Left hindlimb (tissue), 1 donor: Measurements from ENCODE around the gene FAM180A.
"Not testable (repeated sequence)": the region's sequence is repeated elsewhere in the genome, so short reads cannot be mapped to it uniquely, and the experiment has no call there.

Experiments
- DNase-seq: peaks from one replicate; pipeline ENCODE4 v3.0.0-alpha.2; 2018

FAM180A gene

DNA sequence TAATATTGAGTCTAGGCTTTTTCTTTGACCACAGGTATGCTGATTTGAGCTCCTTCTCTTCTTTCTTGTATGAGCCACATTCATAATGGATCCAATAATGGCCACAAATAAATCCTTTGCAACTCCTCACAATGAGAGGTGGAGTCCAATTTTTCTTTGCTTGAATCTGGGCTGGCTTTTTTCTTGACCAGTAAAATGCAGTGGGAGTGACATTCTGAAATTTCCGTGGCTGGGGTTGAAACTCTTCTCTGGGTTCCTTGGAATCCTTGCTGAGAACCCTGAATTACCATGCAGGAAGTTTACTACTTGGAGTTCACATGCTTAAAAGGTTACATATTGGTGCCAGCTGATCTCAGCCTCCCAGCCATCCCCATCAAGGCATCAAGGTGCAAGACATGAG is 22.4 kb upstream of the FAM180A start:
- DNase-seq, result no peak

DNA sequence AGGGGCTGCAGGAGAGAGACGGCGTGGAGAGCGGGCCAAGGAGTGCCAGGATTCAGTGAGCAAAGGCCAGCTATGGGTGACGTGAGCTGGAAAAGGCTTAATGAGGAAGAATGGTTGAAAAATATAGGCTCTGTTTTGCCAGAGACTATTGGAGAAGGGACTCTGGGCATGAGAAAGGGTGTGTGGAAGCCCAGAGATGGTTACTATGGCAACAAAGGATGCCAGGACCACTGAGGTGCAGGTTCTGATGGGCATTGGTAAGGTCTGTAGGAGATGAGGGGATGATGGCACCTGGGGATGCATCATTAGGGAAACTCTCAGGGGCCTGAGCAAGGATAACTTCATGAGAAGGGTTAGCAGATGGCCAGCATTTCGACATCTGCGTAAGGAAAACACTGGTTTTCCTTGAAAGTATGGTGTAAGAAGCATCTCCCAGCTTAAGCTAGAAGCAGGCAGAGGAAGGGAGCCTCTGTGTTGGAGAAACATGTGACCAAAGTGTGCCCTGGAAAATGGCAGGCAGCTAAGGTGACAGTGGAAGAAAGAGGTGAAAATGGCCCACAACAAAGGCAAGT is 21.6 kb upstream of the FAM180A start:
- no peak for DNase-seq

GRCh38 chr7:135769005-135769802 is 20.6 kb upstream of the FAM180A start:
- no peak for DNase-seq

DNA sequence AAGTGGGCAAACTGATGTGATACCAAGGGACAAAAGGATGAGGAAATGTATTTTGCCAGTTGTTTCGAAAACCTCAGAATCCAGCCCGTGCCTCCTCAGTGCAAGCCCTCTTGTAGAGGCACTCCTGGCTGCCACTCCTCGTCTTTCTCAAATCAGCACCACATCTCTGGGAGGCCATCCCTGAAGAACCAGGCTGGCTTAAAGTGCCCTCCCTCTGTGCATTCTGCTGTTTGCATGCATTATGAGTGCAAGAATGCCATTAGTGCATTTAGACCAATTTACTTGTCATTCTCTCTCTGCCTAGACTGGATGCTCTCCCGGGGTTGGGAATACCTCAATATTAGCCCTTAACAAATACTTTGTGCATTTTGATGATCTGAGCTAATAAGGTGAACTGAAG is 19.9 kb upstream of the FAM180A start:
- no peak for DNase-seq

GRCh38 chr7:135768064-135768463 is 19.5 kb upstream of the FAM180A start:
- no peak for DNase-seq

DNA sequence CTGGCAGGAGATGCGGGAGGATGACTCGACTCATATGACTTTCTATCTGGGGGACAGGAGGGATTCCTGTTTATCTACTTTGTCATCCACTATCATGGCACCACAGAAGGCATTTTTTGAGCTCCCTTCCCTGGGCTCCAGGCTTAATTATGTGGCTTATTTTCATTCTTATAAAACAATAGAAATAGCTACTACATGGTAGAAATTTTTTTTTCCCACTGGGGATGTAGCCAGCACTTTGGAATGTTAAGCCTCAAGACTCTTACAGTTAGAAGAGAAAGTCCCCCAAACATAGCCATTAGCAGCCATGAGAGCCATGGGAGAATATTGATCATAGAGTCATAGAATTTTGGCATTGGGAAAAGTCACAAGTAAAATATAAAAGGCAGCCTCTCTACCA is 14.6 kb upstream of the FAM180A start:
- DNase-seq, result no peak

DNA sequence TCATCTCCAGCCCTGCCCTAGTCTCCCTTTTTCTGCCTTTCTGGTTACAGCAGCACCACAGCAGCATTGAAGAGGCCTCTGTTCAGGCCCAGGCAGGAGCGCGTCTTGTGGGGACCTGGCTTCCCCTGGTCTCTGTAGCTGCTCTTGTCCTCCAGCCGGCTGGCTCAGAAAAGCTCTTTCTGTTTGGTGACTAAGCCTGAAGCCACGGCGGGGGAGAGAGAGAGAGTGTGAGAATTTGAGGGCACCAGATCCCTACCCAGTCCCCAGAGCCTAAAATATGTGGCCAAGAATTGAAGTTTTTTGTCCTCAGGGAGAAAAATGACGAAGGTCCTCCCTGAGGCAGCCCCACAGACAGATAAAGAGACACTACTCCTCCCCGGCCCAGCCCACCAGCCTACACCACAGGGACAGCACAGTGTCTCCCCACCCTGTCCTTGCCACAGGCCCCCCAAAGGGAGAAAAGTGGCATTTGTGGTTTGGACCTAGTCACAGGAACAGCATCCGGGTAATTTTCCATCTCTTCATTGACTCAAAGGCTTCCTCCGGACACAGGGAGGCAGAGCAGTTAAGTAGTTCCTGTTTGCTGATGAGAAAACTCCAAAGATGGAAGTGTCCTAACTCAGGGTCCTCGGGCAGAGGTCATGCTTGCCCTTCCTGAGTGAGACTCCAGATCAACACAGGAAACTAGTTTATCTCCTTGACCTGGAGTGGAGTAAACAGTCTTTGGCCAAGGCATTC is 13.3 kb upstream of the FAM180A start:
- peak; percentile 56 for DNase-seq

DNA sequence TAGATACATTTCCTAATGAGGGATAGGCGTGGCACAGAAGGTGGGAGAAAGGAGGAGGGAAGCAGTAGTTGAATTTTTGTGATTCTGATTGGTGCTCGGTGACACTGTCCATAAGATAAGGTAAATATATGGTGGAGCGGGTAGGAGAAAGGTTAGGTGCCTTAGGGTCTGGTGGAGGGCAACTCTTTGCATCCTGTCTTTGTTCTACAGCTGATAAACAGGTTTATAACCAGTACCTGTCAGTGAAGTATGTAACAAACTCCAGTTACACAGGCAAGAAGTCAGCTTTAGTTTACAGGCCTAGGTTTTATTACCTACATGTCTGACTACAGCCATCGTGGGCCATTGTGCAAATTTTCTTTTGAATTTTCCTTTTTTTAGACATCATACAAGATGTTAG is 10.9 kb upstream of the FAM180A start:
- DNase-seq, result no peak

DNA sequence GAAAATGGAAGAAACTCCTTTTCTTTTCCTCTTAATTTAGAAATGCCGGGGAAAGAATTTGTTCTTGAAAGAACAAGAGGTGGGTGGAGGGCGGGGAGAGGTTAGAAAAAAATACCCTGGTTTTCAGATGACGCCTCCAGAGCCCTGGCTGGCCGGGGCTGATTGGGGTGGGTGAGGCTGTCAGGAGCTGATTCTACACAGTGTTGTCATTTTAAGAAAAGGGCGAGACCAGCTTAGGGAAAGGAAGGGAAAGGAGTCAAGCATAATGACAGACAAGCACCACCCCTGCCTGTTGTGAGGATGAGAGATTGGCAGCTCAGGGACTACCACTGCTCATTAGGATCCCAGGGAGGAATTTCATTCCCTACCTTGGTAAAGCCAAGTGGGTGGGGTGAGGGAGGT is 9.9 kb upstream of the FAM180A start:
- peak; percentile 64 for DNase-seq

DNA sequence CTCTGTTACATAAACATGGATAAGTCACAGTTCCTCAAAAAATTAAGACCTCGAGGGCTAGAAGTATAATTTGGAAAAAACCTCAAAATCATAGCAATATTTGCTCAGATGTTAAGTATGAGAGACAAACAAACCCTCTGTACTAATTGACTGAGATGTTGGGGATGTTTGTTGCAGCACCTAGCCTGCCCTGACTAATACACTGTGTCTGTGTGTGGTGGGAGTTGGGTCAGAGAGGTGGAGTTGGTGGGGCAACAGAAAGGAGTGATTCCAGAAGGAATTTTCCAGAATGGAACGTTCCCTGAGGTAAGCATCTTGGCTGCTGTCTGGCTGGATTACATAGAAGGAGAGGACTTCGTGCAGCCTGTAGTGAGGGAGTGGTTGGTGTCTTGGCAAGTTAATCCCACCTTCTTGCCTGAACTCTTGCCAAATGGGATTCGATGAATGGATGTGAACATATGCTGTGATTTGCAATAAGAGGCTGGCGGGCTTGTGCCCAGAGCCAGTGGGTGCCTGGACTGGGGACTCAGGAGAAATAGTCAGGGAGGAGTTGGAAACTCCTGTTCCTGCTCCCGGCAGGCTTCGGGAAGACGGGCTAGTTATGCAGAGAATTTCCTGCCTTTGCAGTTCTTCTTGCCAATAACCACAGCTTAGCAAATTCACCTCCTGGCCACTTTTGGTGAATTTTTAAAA is 9.3 kb upstream of the FAM180A start:
- peak; percentile 70 for DNase-seq

DNA sequence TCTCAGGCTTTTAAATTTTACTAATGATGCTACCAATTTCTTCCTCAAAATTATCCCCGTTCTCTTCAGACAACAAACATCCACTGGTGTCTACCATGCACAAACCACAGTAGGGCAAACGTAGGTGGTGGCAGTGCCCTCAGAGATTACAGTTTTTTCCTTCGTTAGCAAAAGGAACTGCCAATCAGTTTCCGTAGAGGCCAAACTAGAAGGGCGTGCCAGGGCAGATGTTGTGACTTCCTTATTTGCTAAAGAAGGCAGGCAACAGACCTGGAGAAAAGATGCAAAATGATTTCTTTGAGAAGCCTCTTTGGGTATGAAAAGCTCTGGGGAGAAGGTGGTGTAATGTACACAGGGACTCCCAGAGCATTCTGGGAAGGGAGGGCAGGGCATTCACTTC is 7.6 kb upstream of the FAM180A start:
- no peak for DNase-seq

- DNase-seq, result no peak
Observed at GRCh38 chr7:135755351-135755753, 6.7 kb upstream of the FAM180A start.

- DNase-seq, result no peak
Observed at GRCh38 chr7:135753616-135754413, 5.2 kb upstream of the FAM180A start.

DNA sequence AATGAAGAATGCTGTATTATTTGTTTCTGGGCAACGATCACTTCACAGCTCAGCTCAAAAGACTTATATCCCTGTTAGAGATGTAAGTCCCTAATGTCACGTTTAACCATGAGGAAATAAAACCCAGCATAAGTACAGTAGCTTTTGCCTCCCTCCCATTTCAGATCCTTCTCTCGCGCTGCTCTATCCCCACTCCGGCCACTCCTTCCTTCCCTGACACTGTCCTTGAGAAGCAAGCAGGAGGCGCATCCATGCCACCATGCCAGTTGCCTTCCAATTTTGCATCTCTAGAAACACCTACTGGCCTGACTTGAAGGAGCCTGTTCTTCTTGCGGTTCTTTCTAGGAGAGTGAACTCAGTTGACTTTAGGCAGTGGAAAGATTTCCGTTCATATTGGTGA is 1.2 kb downstream of the FAM180A start:
- DNase-seq, result no peak

GRCh38 chr7:135745703-135746312 is 2.8 kb downstream of the FAM180A start:
- DNase-seq, result no peak

DNA sequence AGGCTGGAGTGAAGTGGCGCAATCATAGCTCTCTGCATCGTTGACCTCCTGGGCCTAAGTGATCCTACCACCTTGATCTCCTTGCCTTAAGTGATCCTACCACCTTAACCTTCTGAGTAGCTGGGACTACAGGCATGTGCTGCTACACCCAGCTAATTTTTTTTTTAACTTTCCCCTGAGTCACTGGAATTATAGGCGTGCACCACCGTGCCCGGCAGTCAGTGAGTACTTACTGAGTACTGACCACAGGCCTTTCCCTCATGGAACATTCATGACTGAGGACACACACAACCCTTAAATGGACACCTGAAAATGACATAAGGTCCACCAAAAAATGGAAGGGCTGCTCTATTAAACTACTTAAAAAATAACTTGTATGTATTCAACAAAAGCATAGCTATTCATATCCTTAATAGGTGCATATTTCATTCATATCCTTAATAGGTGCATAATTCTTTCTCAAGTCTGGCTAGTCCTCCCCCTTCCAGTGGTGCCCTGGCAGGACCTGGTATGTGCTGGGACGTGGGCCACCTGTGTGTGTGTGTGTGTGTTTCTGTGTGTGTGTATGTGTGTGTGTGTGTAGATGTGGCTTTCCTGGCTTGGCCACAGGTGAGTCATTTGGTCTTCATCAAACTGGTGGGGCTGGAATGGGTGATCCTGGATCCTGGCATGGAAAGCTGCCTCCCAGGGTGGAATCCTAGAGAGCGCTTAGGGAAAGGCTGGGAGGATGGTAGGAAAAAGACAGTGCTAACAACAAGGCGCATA is 3.5 kb downstream of the FAM180A start:
- no peak for DNase-seq

GRCh38 chr7:135743907-135744731 is 4.5 kb downstream of the FAM180A start:
- DNase-seq, result peak; percentile 67

DNA sequence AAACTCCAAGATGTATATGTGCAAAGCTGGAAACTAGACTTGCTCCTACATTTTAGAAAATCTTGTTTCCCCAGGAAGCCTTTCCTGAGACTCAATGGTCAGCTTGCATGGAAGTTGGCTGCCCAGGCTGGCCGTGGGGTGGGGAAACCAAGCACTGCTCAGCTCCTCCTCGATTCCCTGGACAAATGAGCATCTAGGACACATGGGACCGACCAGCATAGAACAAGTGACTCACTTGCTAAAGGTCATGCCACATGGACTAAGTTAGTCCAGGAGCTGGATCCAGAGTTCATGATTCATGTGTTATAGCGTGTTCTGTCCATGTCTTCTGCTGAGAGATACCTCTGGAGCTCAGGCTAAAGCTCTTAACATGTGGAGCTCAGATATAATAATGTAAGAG is 6.2 kb downstream of the FAM180A start:
- DNase-seq, result no peak

- no peak for DNase-seq
Observed at GRCh38 chr7:135741905-135742304, 6.7 kb downstream of the FAM180A start.

- DNase-seq, result no peak
Observed at GRCh38 chr7:135740889-135741288, 7.7 kb downstream of the FAM180A start.

DNA sequence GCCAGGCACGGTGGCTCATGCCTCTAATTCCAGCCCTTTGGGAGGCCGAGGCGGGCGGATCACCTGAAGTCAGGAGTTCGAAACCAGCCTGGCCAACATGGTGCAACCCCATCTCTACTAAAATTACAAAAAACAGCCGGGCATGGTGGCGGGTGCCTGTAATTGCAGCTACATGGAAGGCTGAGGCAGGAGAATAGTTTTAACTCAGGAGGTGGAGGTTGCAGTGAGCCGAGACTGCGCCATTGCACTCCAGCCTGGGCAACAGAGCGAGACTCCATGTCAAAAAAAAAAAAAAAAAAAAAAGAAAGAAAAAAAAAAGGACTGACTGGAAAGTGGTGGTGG is 11.3 kb downstream of the FAM180A start:
- DNase-seq, result not testable (repeated sequence)
